IMR-90 (cell line): ENCODE measurements around the gene SV2A. TPM values are rescaled to one million over a fixed set of nuclear protein-coding genes. Genes with fewer than 3 reads are reported as not detected.
A peak's percentile ranks its signal among the peaks of the same experiment; 100 is the strongest.

ENCODE experiments used
- ATAC-seq: fragments of 200-7000 bp; cut with Tn5 transposase; 2 replicates; pipeline ENCODE4 v1.9.1; 2020; ENCODE audit warnings: low read depth, mild to moderate bottlenecking, moderate library complexity
- BruUV-seq: library from RNA; stranded (reverse); fragments of 400-500 nt; replicated peaks from 2 replicates; lab custom pipeline; 2021; lab: Mats Ljungman, UMichigan
- CTCF ChIA-PET: fragments of 300-600 bp; formaldehyde crosslinking; extraction: SDS; loops from one replicate; lab custom pipeline; 2021; ENCODE audit warnings: antibody characterized with exemption; lab: Yijun Ruan, JAX
- POLR2A ChIA-PET: fragments of 300-600 bp; sonication (Branson Sonifier 250); formaldehyde crosslinking; loops from one replicate; lab custom pipeline; 2022; ENCODE audit warnings: antibody characterized with exemption; ENCODE audit not compliant: unreplicated experiment; lab: Charles Lee
- DNase-seq: peaks from one replicate; pipeline ENCODE4 v3.0.0; 2013
- H2AFZ ChIP-seq: replicated peaks from 2 replicates; pipeline ENCODE3; 2013; ENCODE audit warnings: low read length, mild to moderate bottlenecking; ENCODE audit not compliant: poor library complexity
- H2AK5ac ChIP-seq: 2 replicates; pipeline ENCODE4 v1.6.1; 2013; ENCODE audit warnings: low read depth, low read length, inconsistent platforms
- H2AK9ac ChIP-seq: replicated peaks from 2 replicates; pipeline ENCODE3; 2013; ENCODE audit warnings: mild to moderate bottlenecking, low read depth, low read length, moderate library complexity; ENCODE audit not compliant: poor library complexity
- H2BK120ac ChIP-seq: 2 replicates; pipeline ENCODE4 v1.6.1; 2013; ENCODE audit warnings: low read depth, low read length, inconsistent platforms
- H2BK15ac ChIP-seq: 3 replicates; pipeline ENCODE4 v1.6.1; 2013; ENCODE audit warnings: low read depth, low read length, inconsistent platforms
- H2BK20ac ChIP-seq: 2 replicates; pipeline ENCODE4 v1.6.1; 2013; ENCODE audit warnings: low read depth, mild to moderate bottlenecking, inconsistent platforms, low read length, moderate library complexity
- H2BK5ac ChIP-seq: 2 replicates; pipeline ENCODE4 v1.6.1; 2013; ENCODE audit warnings: mild to moderate bottlenecking, low read depth, low read length, inconsistent platforms; ENCODE audit not compliant: poor library complexity, severe bottlenecking
- H3K14ac ChIP-seq: replicated peaks from 2 replicates; pipeline ENCODE4 v1.6.1; 2013; ENCODE audit warnings: low read depth, low read length, inconsistent platforms
- H3K18ac ChIP-seq: 2 replicates; pipeline ENCODE4 v1.6.1; 2013; ENCODE audit warnings: low read depth, low read length, control low read depth
- H3K23ac ChIP-seq: 2 replicates; pipeline ENCODE4 v1.6.1; 2013; ENCODE audit warnings: low read depth, low read length, inconsistent platforms
- H3K27ac ChIP-seq: 2 replicates; pipeline ENCODE4 v1.5.1; 2013; ENCODE audit warnings: mild to moderate bottlenecking, control low read depth, low read length; ENCODE audit not compliant: insufficient read depth
- H3K27me3 ChIP-seq: 2 replicates; pipeline ENCODE4 v1.6.1; 2013; ENCODE audit warnings: low read length; ENCODE audit not compliant: control insufficient read depth, insufficient read depth
- H3K36me3 ChIP-seq: 2 replicates; pipeline ENCODE4 v1.6.1; 2013; ENCODE audit warnings: low read length, mixed read lengths; ENCODE audit not compliant: control insufficient read depth, insufficient read depth
- H3K4ac ChIP-seq: 2 replicates; pipeline ENCODE4 v1.6.1; 2013; ENCODE audit warnings: low read depth, low read length, inconsistent platforms
- H3K4me1 ChIP-seq: 2 replicates; pipeline ENCODE4 v1.6.1; 2013; ENCODE audit warnings: low read length, mixed read lengths; ENCODE audit not compliant: control insufficient read depth, insufficient read depth
- H3K4me2 ChIP-seq: 2 replicates; pipeline ENCODE4 v1.6.1; 2013; ENCODE audit warnings: low read depth, mild to moderate bottlenecking, control low read depth, low read length, moderate library complexity
- H3K4me3 ChIP-seq: 2 replicates; pipeline ENCODE4 v1.5.1; 2013; ENCODE audit warnings: low read depth, mild to moderate bottlenecking, control low read depth, low read length, moderate library complexity; ENCODE audit not compliant: insufficient read depth
- H3K56ac ChIP-seq: 2 replicates; pipeline ENCODE4 v1.6.1; 2013; ENCODE audit warnings: low read length, inconsistent platforms; ENCODE audit not compliant: insufficient read depth; ENCODE audit errors: extremely low read depth
- H3K79me1 ChIP-seq, 2 experiments: 2 replicates each; pipeline ENCODE4 v1.6.1; 2013; ENCODE audit warnings: low read length in 2 of 2, inconsistent platforms in 1 of 2, low read depth in 1 of 2
- H3K9ac ChIP-seq: 2 replicates; pipeline ENCODE4 v1.6.1; 2013; ENCODE audit warnings: low read depth, low read length, control low read depth
- H3K9me1 ChIP-seq: 2 replicates; pipeline ENCODE4 v1.6.1; 2013; ENCODE audit warnings: low read length, inconsistent platforms; ENCODE audit not compliant: insufficient read depth
- H3K9me3 ChIP-seq: 2 replicates; pipeline ENCODE4 v1.6.1; 2013; ENCODE audit warnings: low read length; ENCODE audit not compliant: control insufficient read depth, insufficient read depth
- H4K20me1 ChIP-seq: 2 replicates; pipeline ENCODE4 v1.6.1; 2013; ENCODE audit warnings: low read length, inconsistent platforms; ENCODE audit not compliant: insufficient read depth
- H4K5ac ChIP-seq: 2 replicates; pipeline ENCODE4 v1.6.1; 2013; ENCODE audit warnings: mild to moderate bottlenecking, low read depth, low read length, control low read depth
- H4K8ac ChIP-seq, 2 experiments: 2 replicates each; pipeline ENCODE4 v1.6.1; 2013; ENCODE audit warnings: low read depth in 2 of 2, low read length in 2 of 2, control low read depth in 1 of 2, inconsistent platforms in 1 of 2
- H4K91ac ChIP-seq: 2 replicates; pipeline ENCODE4 v1.6.1; 2013; ENCODE audit warnings: low read depth, low read length, inconsistent platforms; ENCODE audit not compliant: insufficient read depth
- BHLHE40 ChIP-seq: fragments of 150-350 bp; IDR thresholded peaks from 2 replicates; pipeline ENCODE4 v1.6.1; 2016; ENCODE audit warnings: mild to moderate bottlenecking, low read depth, low read length
- CEBPB ChIP-seq: IDR thresholded peaks from 2 replicates; pipeline ENCODE4 v1.6.1; 2012; ENCODE audit warnings: low read depth, low read length, improper control_type of control experiment
- FOS ChIP-seq: fragments of 150-350 bp; IDR thresholded peaks from 2 replicates; pipeline ENCODE4 v1.6.1; 2016; ENCODE audit warnings: low read depth, low read length
- MAFK ChIP-seq: IDR thresholded peaks from 2 replicates; pipeline ENCODE4 v1.6.1; 2012; ENCODE audit warnings: low read depth, low read length, improper control_type of control experiment
- MXI1 ChIP-seq: IDR thresholded peaks from 2 replicates; pipeline ENCODE4 v1.6.1; 2012; ENCODE audit warnings: low read depth, mild to moderate bottlenecking, low read length, moderate library complexity, borderline replicate concordance
- NFE2L2 ChIP-seq: fragments of 150-350 bp; IDR thresholded peaks from 2 replicates; pipeline ENCODE4 v1.6.1; 2016; ENCODE audit warnings: low read depth, mild to moderate bottlenecking, low read length
- RAD21 ChIP-seq: IDR thresholded peaks from 2 replicates; pipeline ENCODE4 v1.6.1; 2012; ENCODE audit warnings: low read length, improper control_type of control experiment
- RCOR1 ChIP-seq: IDR thresholded peaks from 2 replicates; pipeline ENCODE4 v1.6.1; 2012; ENCODE audit warnings: mild to moderate bottlenecking, low read length, improper control_type of control experiment; ENCODE audit not compliant: insufficient replicate concordance
- SMC3 ChIP-seq: fragments of 150-350 bp; IDR thresholded peaks from 2 replicates; pipeline ENCODE4 v1.6.1; 2016; ENCODE audit warnings: low read depth, mild to moderate bottlenecking, antibody characterized with exemption, low read length, moderate library complexity
- WGBS, 2 experiments: methylation state at CpG; one replicate each; pipeline versions ENCODE4 v1.1.5 to v1.1.7; 2013; ENCODE audit warnings: missing lambda C conversion rate in 2 of 2; ENCODE audit not compliant: insufficient read length in 1 of 2; ENCODE audit errors: extremely low coverage in 2 of 2; 5-methylcytosine and 5-hydroxymethylcytosine counted together
- dilution Hi-C: fragments of 300-500 bp; cut with HindIII; formaldehyde crosslinking; loops from one replicate; pipeline ENCODE4 v1.14.3; 2018; ENCODE audit warnings: low sequenced_read_pairs; ENCODE audit not compliant: unreplicated experiment
- in situ Hi-C: fragments of 300-500 bp; cut with MboI; formaldehyde crosslinking; loops from 3 replicates; pipeline ENCODE4 v1.14.3; 2019; ENCODE audit warnings: low sequenced_read_pairs, inconsistent platforms, mixed read lengths
- intact Hi-C: fragments of 100-400 bp; cut with micrococcal nuclease; formaldehyde crosslinking; loops from 2 replicates; pipeline ENCODE4 v1.10.0; 2022
- polyA plus RNA-seq, 3 experiments: library from polyadenylated mRNA; depleted of rRNA; stranded (reverse); fragments of >200 nt; gene quantifications; 2 replicates each; pipeline ENCODE4 v1.2.3, GENCODE V29; 2012; ENCODE audit warnings: low replicate concordance in 1 of 3
- total RNA-seq: library from RNA; depleted of rRNA; stranded (reverse); fragments of >200 nt; gene quantifications from 2 replicates; pipeline ENCODE4 v1.2.3, GENCODE V29; 2012
- TF ChIP-seq, protein P1 (sequence below): fragments of 150-350 bp; IDR thresholded peaks from 2 replicates; pipeline ENCODE4 v1.6.1; 2017; ENCODE audit warnings: mild to moderate bottlenecking, antibody characterized with exemption, low read length, low read depth
- TF ChIP-seq, protein P2 (sequence below): conservative IDR thresholded peaks from 2 replicates; pipeline ENCODE4 v1.5.1; 2012; ENCODE audit warnings: mild to moderate bottlenecking, low read depth, low read length, improper control_type of control experiment
- TF ChIP-seq, protein P3 (sequence below): fragments of 150-350 bp; IDR thresholded peaks from 2 replicates; pipeline ENCODE4 v1.6.1; 2016; ENCODE audit warnings: low read depth, mild to moderate bottlenecking, low read length, moderate library complexity, borderline replicate concordance

Gene SV2A
- total and polyA plus RNA-seq, 2 of the 4 experiments (the other 2 are of a cell fraction): 15.4 to 19.6 TPM

DNA sequence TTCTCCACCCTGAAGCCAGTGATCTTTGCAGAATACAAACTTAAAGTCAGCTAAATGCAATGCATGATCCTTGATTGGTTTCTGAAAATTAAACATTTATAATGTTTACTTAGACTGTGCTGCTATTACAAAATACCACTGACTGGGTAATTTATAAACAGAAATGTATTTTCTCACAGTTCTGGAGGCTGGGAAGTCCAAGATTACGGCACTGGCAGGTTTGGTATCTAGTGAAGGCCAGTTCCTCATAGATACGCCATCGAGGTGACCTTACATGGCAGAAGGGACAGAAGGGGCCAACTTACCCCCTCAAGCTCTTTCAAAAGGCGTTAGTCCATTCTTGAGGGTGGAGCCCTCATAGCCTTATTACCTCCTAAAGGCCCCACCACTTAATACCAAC is 21.1 kb downstream of the SV2A start (continued):
- no peak for TF ChIP-seq SMC3
- TF ChIP-seq, protein P1, sequence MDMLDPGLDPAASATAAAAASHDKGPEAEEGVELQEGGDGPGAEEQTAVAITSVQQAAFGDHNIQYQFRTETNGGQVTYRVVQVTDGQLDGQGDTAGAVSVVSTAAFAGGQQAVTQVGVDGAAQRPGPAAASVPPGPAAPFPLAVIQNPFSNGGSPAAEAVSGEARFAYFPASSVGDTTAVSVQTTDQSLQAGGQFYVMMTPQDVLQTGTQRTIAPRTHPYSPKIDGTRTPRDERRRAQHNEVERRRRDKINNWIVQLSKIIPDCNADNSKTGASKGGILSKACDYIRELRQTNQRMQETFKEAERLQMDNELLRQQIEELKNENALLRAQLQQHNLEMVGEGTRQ: no peak
- TF ChIP-seq CEBPB: no peak

DNA sequence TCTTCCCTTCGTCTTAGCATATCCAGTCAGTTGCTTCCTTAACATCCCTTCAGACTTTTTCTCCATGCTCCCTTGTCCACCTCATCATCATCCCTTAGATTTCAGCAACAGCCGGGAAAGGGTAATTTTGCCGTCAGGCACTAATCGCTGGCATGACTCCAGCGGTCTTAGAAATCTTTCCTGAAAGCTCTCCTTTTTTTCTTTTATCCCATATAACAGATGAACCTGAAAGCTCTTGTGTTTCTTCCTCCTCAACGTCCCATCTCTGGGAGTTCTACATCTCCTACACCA is 28.7 kb downstream of the SV2A start:
- H3K23ac ChIP-seq: peak overlapping the region; percentile 93
- peak overlapping the region; percentile 90 for H2BK15ac ChIP-seq
- H3K18ac ChIP-seq: peak overlapping the region; percentile 92
- peak overlapping the region; percentile 81 for H2BK120ac ChIP-seq
- H2AFZ ChIP-seq: peak overlapping the region; percentile 84
- H4K8ac ChIP-seq: peak overlapping the region; percentile 91 to 97
- H3K4me3 ChIP-seq: peak overlapping the region; percentile 61
- intact Hi-C loops: no loop called here
- H3K79me1 ChIP-seq: peaks cover 0 to 14% of the 10 kb centered on the region in 2 experiments; a peak in 2 of 4 replicates
- H3K4me1 ChIP-seq: peaks cover 3% of the 10 kb centered on the region; the same call in 1 of the 2 replicates
- peak; percentile 52 for DNase-seq
- H2BK20ac ChIP-seq: peak overlapping the region; percentile 52
- peak overlapping the region; percentile 80 for H2AK5ac ChIP-seq
- H4K91ac ChIP-seq: peak overlapping the region; percentile 87
- peak overlapping the region; percentile 97 for H3K56ac ChIP-seq
- no peaks in the 10 kb centered on the region for H3K36me3 ChIP-seq
- H2AK9ac ChIP-seq: peak overlapping the region; percentile 55
- H4K20me1 ChIP-seq: peaks cover 15% of the 10 kb centered on the region
- no TSS peak for BruUV-seq
- peak overlapping the region; percentile 89 for H3K9ac ChIP-seq
- no peaks in the 10 kb centered on the region for H3K27me3 ChIP-seq
- peak overlapping the region; percentile 93 for H3K4ac ChIP-seq
- H4K5ac ChIP-seq: peak overlapping the region; percentile 91
- no peak for ATAC-seq
- peak overlapping the region; percentile 85 for H3K27ac ChIP-seq
- WGBS, 2 experiments: 8% methylated on average over 4 of the region's 6 CpGs; no CpG with 5 or more reads in 1 of the 2 experiments
- no peaks in the 10 kb centered on the region for H3K9me3 ChIP-seq
- CTCF ChIA-PET: interaction anchor here (0.6 to 1.4 kb wide), 3 partner anchors 11 to 334 kb away, joined by 3 to 5 read pairs (median 3); no protein-coding TSS in a partner anchor
- H3K9me1 ChIP-seq: no peaks in the 10 kb centered on the region
- POLR2A ChIA-PET: no interaction called here
- peak overlapping the region; percentile 94 for H3K14ac ChIP-seq
- peak overlapping the region; percentile 92 for H2BK5ac ChIP-seq
- peak overlapping the region; percentile 95 for H3K4me2 ChIP-seq
- in situ Hi-C loops: no loop called here
- dilution Hi-C loops: no loop called here
- TF ChIP-seq NFE2L2: no peak
- TF ChIP-seq RAD21: no peak
- TF ChIP-seq FOS: no peak
- TF ChIP-seq MXI1: no peak
- TF ChIP-seq, protein P1: no peak
- no peak for TF ChIP-seq SMC3
- no peak for TF ChIP-seq MAFK
- TF ChIP-seq, protein P2, sequence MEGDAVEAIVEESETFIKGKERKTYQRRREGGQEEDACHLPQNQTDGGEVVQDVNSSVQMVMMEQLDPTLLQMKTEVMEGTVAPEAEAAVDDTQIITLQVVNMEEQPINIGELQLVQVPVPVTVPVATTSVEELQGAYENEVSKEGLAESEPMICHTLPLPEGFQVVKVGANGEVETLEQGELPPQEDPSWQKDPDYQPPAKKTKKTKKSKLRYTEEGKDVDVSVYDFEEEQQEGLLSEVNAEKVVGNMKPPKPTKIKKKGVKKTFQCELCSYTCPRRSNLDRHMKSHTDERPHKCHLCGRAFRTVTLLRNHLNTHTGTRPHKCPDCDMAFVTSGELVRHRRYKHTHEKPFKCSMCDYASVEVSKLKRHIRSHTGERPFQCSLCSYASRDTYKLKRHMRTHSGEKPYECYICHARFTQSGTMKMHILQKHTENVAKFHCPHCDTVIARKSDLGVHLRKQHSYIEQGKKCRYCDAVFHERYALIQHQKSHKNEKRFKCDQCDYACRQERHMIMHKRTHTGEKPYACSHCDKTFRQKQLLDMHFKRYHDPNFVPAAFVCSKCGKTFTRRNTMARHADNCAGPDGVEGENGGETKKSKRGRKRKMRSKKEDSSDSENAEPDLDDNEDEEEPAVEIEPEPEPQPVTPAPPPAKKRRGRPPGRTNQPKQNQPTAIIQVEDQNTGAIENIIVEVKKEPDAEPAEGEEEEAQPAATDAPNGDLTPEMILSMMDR: no peak
- no peak for TF ChIP-seq BHLHE40
- TF ChIP-seq, protein P3, sequence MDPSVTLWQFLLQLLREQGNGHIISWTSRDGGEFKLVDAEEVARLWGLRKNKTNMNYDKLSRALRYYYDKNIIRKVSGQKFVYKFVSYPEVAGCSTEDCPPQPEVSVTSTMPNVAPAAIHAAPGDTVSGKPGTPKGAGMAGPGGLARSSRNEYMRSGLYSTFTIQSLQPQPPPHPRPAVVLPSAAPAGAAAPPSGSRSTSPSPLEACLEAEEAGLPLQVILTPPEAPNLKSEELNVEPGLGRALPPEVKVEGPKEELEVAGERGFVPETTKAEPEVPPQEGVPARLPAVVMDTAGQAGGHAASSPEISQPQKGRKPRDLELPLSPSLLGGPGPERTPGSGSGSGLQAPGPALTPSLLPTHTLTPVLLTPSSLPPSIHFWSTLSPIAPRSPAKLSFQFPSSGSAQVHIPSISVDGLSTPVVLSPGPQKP: no peak
- TF ChIP-seq RCOR1: no peak
